Peyer's patch (tissue), 4 donors: ENCODE results near the gene DNAJB8. TPM values are rescaled to one million over a fixed set of nuclear protein-coding genes. Genes with fewer than 3 reads are reported as not detected.

Experiments used
- DNase-seq, 3 donors: peaks; one replicate each; pipeline ENCODE4 v3.0.0-alpha.2; 2017 to 2019
- H3K27ac ChIP-seq, 4 donors: fragments of 200-600 bp; sonication (generic); one replicate each; pipeline ENCODE4 v1.5.1; 2016 to 2019
- H3K27me3 ChIP-seq, 2 donors: fragments of 200-600 bp; sonication (generic); one replicate each; pipeline ENCODE4 v1.5.1; 2019
- H3K36me3 ChIP-seq, 3 donors: fragments of 200-600 bp; sonication (generic); one replicate each; pipeline ENCODE4 v1.5.1; 2016 to 2019
- H3K4me1 ChIP-seq, 4 donors: fragments of 200-600 bp; sonication (generic); one replicate each; pipeline ENCODE4 v1.5.1; 2016 to 2019
- H3K4me3 ChIP-seq, 4 donors: fragments of 200-600 bp; sonication (generic); 1 replicate in 3 of 4; 2 replicates in 1 of 4; pipeline ENCODE4 v1.5.1; 2016 to 2019; ENCODE audit warnings: mild to moderate bottlenecking in 1 of 4
- H3K9me3 ChIP-seq, 4 donors: fragments of 200-600 bp; sonication (generic); one replicate each; pipeline ENCODE4 v1.5.1; 2016 to 2019; ENCODE audit warnings: mild to moderate bottlenecking in 1 of 4
- CTCF ChIP-seq, 6 experiments: fragments of 450-650 bp in 4 of 6; fragments of 200-600 bp in 2 of 6; sonication (generic) in 1 of 6; IDR thresholded peaks; one replicate each; pipeline ENCODE4 v1.5.1; 2017 to 2019; ENCODE audit warnings: antibody characterized with exemption in 6 of 6, mild to moderate bottlenecking in 3 of 6, moderate library complexity in 1 of 6
- POLR2A ChIP-seq, 2 donors: fragments of 450-650 bp; IDR thresholded peaks; one replicate each; pipeline ENCODE4 v1.5.1; 2017; ENCODE audit warnings: antibody characterized with exemption in 2 of 2, mild to moderate bottlenecking in 2 of 2, moderate library complexity in 2 of 2
- total RNA-seq, 4 donors: library from RNA; depleted of rRNA; stranded (reverse); fragments of >200 nt; gene quantifications; one replicate each; pipeline ENCODE4 v1.1.0, GENCODE V29; 2016

DNAJB8 gene
- total RNA-seq, 4 donors from 2014 or later, result not detected

DNA sequence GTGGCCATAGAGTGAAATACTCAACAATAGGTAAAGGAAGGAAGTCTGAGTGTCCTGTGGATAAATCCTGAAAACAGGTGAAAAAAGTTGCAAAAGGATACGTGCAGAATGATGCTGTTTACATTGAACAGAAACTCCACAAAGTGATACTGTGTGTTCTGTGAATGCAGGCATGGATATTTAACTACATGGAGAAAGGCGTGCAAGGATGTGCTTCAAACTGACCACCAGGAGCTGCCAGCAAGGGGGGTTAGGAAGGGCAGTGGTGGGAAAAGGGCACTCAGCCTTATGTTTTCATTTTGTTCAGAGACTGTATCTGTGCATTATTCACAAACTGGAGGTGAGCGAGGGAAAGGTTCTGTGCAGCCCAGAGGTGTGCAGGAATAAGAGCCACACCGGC lies 47.4 kb downstream of the DNAJB8 start:
- Histone ChIP-seq H3K36me3 (no peaks in the 10 kb centered on the region), H3K4me3 (no peak overlapping the region), H3K27ac (no peak overlapping the region), H3K9me3 (no peaks in the 10 kb centered on the region), H3K4me1 (no peaks in the 10 kb centered on the region), H3K27me3 (no peaks in the 10 kb centered on the region)
- no peak for DNase-seq
- TF ChIP-seq POLR2A (IDR thresholded peaks at IDR 0.05) (no peak), CTCF (IDR thresholded peaks at IDR 0.05) (no peak)

DNA sequence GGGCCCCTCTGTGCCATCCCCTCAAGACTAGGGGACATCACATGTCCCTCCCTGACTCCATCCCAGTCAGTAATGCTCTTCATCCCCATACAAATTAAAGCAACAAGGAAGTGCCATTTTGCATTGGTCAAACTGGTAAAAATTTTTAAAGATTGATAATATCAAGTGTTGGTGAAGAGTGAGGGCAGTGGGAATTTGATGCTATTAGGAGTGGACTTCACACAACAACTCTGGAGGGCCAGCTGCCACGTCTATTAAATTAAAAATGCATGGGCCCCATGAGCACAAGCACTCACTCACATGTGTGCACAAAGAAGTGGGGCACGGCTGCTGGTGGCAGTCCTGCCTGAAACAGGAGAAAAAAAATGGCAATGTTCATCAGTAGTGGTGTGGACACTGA lies 47.8 kb downstream of the DNAJB8 start:
- H3K27ac ChIP-seq, result no peak overlapping the region
- no peaks in the 10 kb centered on the region for H3K9me3 ChIP-seq
- no peak for TF ChIP-seq POLR2A (IDR thresholded peaks at IDR 0.05)
- no peak for TF ChIP-seq CTCF (IDR thresholded peaks at IDR 0.05)
- H3K4me3 ChIP-seq, result no peak overlapping the region
- DNase-seq, result no peak
- no peaks in the 10 kb centered on the region for H3K36me3 ChIP-seq
- no peaks in the 10 kb centered on the region for H3K4me1 ChIP-seq
- no peaks in the 10 kb centered on the region for H3K27me3 ChIP-seq

GRCh38 chr3:128416578-128417211 lies 50.0 kb downstream of the DNAJB8 start:
- Histone ChIP-seq H3K4me1 (no peaks in the 10 kb centered on the region), H3K36me3 (no peaks in the 10 kb centered on the region), H3K9me3 (no peaks in the 10 kb centered on the region), H3K4me3 (no peak overlapping the region), H3K27ac (no peak overlapping the region), H3K27me3 (no peaks in the 10 kb centered on the region)
- TF ChIP-seq POLR2A (IDR thresholded peaks at IDR 0.05) (no peak), CTCF (IDR thresholded peaks at IDR 0.05) (no peak)
- no peak for DNase-seq

- H3K4me3 ChIP-seq, result no peak overlapping the region
- no peaks in the 10 kb centered on the region for H3K36me3 ChIP-seq
- H3K9me3 ChIP-seq, result no peaks in the 10 kb centered on the region
- no peak for TF ChIP-seq POLR2A (IDR thresholded peaks at IDR 0.05)
- TF ChIP-seq CTCF (IDR thresholded peaks at IDR 0.05), result no peak
- no peaks in the 10 kb centered on the region for H3K4me1 ChIP-seq
- DNase-seq, result no peak
- H3K27ac ChIP-seq, result peak overlapping the region in 1 of 4 donors; percentile 52
- H3K27me3 ChIP-seq, result no peaks in the 10 kb centered on the region
Measured at GRCh38 chr3:128415773-128416577, 50.7 kb downstream of the DNAJB8 start.

GRCh38 chr3:128415200-128415772 lies 51.4 kb downstream of the DNAJB8 start:
- no peak for TF ChIP-seq POLR2A (IDR thresholded peaks at IDR 0.05)
- no peak for TF ChIP-seq CTCF (IDR thresholded peaks at IDR 0.05)
- H3K27ac ChIP-seq, result peak overlapping the region in 1 of 4 donors; percentile 52
- H3K9me3 ChIP-seq, result no peaks in the 10 kb centered on the region
- no peaks in the 10 kb centered on the region for H3K27me3 ChIP-seq
- H3K4me1 ChIP-seq, result no peaks in the 10 kb centered on the region
- no peak for DNase-seq
- H3K36me3 ChIP-seq, result no peaks in the 10 kb centered on the region
- H3K4me3 ChIP-seq, result no peak overlapping the region
